GM18508 (cell line): ENCODE data around the gene SLC1A6.
"Not testable (repeated sequence)": the region's sequence is repeated elsewhere in the genome, so short reads cannot be mapped to it uniquely, and the experiment has no call there.

Source experiments
- ATAC-seq: cut with Tn5 transposase; IDR thresholded peaks from one replicate; pipeline ENCODE4 v1.9.1; 2021; ENCODE audit warnings: moderate number of reproducible peaks; ENCODE audit not compliant: insufficient read depth, unreplicated experiment

SLC1A6 gene

DNA sequence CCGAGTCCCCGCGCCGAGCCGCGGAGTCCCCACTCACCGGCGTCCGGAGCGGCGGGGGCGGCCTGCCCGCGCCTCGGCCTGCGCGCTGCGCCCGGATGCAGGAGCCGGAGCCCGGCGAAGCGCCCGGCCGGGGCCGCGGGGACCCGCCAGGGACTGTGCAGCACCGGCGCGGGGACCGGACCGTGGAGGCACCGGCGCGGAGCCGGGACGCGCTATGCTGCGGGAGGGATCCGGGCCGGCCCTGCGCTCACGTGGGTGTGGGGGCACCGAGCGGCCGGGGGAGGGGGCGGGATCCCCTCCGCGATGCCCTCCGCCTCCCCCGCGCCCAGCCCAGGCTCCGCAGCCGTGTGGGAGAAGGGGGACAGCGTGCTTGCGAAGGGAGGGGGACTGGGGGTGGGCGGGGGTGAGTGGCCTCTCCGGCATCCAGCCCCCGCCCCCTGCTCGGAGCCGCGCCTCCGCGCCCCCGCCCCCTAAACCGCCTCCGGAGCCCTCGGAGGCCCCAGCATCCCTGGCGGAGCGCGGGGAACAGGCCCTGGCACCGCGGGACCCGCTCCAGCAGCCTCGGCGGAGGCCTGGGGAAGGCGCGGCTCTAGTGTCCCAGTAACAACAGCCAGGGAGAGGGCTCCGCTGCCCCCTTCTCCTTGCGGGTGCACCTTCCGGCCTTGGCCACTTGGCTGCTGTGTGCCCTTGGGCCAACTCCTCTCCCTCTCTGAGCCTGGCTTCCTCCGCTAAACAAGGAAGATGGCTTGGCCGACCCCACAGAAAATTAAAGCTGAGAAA, at the start of gene SLC1A6:
Gene SLC1A6 (minus strand): TSS at position 389 of the 780 bp plus-strand sequence. CDS start 6,954 bp downstream, outside the sequence.
- no peak for ATAC-seq

DNA sequence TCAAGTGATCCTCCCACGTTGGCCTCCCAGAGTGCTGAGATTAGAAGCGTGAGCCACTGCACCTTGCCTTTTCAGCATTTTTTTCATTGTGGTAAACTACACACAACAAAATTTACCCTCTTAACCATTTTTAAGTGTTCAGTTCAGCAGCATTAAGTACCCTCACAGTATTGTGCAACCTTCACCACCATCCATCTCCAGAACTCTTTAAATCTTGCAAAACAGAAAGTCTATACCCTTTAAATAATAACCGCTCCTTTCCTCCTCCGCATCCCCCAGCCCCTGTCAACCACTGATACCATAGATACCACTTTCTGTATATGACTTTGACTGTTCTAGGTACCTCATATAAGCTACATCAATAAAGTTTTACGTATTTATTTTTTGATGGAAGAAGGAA, 48.8 kb upstream of the SLC1A6 start:
- no peak for ATAC-seq

DNA sequence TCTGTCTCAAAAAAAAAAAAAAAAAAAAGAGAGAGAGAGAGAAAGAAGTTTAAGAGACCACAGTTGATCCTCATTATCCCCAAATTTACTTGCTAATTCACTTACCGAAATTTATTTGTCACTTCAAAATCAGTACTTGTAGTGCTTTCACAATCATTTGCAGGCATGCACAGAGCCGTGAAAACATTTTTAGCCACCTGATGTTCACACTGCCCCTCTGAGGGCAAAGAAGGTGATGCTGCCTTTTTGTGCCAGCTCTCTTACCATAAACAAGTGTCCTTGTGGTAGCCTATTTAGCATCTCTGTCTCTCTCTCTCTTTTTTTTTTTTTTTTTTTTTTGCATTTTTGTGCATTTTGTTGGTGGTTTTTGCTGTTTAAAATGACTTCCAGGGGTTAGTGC, 45.6 kb upstream of the SLC1A6 start:
- no peak for ATAC-seq

DNA sequence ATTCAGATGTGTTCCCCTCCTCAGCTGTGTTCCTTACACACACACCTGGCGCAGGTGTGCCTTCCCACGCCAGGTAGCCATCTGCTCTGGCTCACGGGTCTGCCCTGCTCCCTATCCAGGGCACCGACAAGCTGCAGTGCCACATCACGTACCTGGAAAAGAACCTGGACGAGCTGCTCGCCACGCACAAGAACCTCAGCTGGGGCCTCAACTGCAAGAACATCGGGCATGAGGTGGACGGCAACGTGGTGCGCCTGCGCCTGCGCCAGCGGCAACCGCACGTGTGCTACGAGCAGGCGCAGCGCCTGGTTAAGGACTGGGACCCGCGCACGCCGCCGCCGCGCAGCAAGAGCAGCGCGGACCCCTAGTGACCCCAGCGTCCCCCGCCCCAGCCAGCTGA, 43.1 kb upstream of the SLC1A6 start:
- ATAC-seq, result no peak

DNA sequence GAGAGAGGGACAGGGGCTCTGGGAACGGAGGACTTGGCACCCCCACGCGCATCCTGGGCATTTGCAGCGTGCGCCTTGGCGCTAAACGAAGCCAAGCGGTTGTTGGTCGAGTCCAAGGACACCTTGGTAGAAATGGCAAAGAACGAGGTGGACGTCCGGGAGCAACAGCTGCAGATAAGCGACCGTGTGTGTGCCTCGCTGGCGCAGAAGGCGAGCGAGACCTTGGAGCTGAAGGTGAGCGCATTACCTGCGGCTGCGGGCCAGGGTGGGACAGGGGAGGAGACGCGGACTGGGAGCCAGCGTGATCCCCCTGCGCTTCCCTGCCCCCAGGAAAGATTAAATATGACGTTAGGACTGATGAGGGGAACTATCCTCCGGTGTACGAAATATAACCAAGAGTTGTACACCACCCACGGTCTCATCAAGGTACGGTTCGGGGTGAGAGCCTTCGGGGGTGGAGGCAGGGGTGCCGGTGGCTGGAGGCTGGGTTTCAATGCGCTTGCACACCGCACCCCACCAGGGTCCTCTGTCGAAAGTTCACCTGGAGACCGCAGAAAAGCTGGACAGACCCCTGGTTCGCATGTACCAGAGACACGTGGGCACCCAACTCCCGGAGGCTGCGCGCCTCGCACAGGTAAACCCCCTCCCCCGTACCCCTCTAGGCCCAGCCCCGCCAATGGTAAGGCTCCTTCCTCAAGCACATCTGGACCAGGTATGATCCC, 41.8 kb upstream of the SLC1A6 start:
- no peak for ATAC-seq

DNA sequence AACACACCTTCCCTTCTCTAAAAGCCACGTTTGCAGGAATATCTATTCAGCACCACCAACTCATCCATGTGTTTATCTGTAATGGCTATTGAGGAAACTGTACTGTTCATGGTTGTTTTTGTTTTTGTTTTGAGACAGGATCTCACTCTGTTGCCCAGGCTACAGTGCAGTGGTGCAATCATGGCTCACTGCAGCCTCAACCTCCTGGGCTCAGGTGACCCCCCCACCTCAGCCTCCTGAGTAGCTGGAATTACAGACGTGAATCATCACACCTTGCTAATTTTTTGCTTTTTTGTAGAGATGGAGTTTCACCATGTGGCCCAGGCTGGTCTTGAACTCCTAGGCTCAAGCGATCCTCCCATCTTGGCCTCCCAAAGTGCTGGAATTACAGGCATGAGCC, 39.2 kb upstream of the SLC1A6 start:
- not testable (repeated sequence) for ATAC-seq

DNA sequence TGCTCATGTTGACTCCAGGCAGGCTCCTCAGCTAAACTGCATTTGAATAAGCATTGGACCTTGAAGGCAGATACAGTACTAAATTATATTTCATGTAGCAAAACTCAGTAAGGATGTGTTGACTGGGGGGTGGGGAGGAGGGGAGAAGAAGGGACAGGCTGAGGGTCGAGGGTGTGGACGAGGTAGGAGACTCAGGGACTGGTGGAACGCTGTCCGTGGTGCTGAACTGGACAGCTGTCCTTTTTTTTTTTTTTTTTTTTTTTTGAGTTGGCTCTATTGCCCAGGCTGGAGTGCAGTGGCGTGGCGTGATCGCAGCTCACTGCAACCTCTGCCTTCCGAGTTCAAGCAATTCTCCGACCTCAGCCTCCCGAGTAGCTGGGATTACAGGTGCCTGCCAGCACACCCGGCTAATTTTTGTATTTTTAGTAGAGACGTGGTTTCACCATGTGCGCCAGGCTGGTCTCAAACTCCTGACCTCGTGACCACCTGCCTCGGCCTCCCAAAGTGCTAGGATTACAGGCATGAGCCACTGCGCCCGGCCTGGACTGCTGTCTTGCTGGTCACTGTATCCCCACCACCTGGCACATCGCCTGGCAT, 36.4 kb upstream of the SLC1A6 start:
- ATAC-seq, result no peak

DNA sequence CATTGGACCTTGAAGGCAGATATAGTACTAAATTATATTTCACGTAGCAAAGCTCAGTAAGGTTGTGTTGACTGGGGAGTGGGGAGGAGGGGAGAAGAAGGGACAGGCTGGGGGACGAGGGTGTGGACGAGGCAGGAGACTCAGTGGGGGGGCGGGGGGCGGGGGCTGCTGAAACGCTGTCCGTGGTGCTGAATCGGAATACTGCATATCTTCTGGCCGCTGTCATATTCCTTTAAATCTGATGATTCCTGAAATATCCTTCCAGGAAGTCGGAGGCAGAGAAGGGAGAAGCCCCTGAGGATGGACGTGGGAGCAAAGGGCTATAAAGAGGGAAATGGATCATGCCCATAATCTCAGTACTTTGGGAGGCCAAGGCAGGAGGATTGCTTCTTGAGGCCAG, 34.9 kb upstream of the SLC1A6 start:
- no peak for ATAC-seq

DNA sequence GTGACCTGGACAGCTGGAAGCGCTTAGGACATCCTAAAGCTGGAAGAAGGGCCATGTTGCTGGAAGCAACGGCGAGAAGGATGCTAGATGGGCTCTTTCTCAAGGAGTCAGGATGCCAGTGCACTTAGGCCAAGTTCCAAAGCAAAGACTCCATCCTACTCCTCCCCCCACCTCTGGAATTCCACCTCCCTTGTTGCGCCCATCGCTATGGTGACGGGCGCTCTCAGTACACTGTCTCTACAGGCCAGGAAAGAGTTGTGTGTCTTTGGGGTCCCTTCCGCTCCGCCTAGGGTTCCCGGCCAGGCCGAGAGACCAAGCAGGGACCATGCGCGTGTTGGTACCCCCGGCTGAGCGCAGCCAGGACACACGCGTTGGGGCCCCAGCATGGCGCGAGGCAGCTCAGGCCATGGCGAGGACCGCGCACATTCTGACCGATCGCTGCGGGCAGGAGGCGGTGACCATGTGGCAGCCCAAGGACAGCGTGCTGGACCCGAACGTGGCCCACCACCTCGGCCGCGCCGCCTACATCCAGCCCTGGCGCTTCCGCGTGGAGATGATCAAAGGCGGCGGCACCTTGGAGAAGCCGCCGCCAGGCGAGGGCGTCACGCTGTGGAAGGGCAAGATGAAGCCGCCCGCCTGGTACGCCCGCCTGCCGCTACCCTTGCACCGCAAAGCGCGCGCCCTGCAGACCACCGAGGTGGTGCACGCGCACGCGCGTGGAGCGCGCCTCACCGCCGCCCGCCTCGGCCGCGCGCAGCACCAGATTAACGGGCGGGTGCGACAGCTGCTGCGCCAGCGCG, 31.0 kb upstream of the SLC1A6 start:
- no peak for ATAC-seq

DNA sequence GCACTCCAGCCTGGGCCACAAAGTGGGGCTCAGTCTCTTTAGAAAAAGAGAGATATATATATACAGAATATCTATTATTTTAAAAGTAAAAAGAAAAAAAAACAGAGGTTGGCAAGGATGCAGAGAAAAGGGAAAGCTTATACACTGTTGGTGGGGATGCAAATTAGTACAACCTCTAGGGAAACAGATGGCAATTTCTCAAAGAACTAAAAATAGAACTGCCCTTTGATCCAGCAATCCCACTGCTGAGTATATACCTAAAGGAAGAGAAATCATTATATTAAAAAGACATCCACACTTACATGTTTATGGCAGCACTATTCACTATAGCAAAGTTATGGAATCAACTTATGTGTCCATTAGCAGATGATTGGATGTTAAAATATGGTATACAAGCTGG, 28.6 kb upstream of the SLC1A6 start:
- no peak for ATAC-seq

DNA sequence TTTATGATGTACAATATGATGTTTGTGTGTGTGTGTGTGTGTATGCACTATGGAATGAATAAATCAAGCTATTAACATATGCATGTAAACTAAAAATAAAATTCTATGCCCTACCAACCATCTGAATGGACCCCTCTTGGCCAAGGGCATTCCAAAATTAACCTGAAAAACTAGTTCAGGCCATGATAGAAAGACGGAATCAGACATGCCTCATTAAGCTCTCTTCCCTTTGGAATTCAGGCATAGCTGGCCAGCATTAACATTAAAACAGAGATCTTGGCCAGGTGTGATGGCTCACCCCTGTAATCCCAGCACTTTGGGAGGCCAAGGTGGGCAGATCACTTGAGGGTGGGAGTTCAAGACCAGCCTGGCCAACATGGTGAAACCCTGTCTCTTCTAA, 18.3 kb upstream of the SLC1A6 start:
- ATAC-seq, result no peak

DNA sequence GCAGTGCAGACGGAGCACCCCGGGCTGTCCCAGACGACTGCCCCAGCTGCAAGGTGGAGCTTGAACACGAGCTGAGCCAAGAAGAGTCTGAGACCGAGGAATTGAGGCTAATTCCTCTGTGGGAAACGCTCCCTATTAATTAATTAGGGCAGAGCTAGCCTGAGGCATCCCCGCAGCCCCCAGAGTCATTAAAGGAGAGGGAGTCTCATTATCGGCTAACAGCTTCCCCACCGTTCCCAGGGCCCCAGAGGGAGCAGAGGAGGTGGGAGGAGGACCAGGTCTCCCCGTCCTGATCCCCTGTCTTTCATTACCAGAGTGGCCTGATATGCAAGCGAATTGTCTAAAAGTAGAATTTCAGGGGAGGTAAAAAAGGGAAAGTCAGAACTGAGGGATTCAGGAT, 13.1 kb upstream of the SLC1A6 start:
- ATAC-seq, result no peak

DNA sequence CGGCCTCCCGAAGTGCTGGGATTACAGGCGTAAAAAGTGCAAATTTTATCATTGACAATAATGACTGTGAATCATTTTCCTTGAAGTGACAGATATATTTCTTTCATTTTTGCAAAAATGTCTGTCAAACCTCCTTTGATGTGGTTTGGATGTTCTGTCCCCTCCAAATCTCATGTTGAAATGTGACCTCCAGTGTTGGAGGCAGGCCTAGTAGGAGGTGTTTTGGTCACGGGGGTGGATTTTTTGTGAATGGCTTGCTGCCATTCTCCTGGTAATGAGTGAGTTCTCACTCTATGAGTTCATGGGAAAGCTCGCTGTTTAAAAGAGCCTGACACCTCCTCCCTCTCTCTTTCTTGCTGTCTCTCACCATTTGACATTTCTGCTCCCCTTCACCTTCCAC, 5.5 kb upstream of the SLC1A6 start:
- ATAC-seq, result no peak

DNA sequence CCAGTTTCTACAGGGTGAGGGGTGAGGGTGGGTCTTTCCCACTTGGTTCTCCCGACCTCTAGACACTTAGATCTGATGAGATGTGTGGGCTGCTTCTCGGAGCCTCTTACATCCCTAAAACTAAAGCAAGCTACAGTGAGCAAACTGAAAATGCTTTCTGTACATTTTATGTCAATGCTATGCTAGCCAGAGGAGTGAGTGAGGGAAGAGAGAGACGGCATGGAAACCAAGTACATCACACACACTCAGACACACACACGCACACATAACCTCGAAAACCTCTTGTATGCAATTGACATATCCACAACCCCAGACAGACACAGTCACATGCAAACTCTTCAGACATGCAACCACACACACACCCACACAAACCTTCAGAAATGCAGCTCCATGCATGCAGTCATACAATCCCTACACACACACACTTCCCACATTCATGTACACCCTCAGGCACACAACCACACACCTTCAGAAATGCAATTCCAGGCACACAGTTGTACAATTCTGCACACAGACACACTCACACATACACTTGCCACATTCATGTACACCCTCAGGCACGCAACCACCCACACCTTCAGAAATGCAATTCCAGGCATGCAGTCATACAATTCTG, 1.4 kb downstream of the SLC1A6 start:
- ATAC-seq, result no peak

DNA sequence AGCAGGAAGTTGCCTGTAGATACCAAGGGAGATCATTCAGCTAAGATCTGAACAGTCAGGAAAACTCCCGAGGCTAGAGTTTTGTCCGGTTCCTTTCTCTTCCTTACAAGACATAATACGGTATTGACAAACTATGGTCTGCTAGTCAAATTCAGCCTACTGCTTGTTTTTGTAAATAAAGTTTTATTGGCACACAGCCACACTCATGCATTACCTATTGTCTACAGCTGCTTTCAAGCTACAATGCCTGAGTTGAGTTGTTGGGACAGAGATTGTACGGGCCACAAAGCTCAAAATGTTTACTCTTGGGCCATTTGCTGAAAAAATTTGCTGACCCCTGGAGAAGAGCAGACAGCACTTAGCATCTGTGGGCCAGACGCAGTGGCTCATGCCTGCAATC, 2.5 kb downstream of the SLC1A6 start:
- ATAC-seq, result no peak

DNA sequence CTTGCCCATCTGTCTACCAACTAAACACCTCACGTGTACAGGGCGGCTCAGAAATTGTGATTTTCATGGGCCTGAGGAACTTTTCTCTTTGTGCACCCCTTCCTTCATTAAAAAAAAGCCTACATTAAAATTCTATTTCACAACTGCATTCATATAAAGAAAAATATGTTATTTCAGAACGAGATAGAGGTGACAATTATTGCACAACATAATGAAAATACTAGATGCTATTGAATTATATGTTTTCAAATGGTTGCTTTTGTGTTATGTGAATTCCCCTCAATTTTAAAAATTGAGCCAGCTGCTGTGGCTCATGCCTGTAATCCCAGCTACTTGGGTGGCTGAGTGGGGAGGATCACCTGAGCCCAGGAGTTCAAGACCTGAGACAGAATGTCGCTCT, 5.2 kb downstream of the SLC1A6 start:
- no peak for ATAC-seq

DNA sequence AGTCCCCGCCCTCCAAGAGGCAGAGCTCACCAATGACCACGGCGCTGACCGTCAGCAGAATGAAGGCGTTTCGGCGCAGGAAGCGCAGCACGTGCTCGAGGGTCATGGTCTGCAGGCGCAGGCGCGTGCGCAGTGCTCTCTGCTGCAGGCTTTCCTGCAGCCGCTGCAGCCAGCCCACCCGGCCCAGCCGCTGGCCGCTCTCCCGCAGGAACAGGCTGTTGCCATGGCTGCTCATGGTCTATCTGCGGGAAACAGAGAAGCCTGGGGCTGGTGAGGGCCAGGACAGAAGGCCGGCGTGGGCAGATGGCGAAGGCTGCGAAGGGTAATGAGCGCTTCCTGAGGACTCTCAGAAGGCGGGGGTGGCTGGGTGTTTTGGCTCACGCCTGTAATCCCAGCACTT, 7.0 kb downstream of the SLC1A6 start:
- no peak for ATAC-seq

DNA sequence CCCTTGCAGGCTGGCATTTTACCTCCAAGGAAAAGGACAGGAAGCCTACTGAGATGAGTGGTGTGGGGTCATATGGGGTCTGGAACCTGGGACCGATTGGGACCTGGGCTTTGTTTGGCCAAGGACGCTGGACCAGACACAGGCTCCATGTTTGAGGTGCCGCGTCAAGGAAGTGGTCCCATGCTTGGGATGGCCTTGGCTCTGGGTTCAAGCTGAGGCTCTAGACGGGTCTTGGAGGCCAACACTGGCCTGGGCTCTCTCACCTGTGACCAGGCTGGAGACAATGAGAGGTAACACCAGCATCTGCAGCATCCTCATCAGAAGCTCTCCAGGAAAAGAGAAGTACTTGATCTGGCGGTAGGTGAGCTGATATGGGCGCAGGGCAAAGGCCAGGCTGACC, 8.2 kb downstream of the SLC1A6 start:
- no peak for ATAC-seq

DNA sequence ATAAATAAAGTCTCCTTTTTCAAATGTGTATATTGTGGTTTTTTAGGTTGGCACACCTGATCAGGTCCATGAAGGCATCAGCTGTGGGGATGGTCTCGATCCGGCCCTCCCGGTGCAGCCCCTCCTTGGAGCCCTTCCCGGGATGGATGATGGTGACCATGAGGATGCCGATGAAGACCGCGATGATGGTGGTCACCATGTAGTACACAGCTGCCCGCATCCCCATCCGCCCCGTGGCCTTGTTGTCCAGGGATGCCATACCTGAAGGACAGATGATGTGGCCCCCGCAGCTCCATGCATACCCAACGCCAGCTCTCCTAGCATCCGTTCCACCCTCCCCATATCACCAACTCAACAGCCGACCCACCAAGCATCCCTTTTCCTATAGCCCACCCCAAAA, 11.4 kb downstream of the SLC1A6 start:
- no peak for ATAC-seq

DNA sequence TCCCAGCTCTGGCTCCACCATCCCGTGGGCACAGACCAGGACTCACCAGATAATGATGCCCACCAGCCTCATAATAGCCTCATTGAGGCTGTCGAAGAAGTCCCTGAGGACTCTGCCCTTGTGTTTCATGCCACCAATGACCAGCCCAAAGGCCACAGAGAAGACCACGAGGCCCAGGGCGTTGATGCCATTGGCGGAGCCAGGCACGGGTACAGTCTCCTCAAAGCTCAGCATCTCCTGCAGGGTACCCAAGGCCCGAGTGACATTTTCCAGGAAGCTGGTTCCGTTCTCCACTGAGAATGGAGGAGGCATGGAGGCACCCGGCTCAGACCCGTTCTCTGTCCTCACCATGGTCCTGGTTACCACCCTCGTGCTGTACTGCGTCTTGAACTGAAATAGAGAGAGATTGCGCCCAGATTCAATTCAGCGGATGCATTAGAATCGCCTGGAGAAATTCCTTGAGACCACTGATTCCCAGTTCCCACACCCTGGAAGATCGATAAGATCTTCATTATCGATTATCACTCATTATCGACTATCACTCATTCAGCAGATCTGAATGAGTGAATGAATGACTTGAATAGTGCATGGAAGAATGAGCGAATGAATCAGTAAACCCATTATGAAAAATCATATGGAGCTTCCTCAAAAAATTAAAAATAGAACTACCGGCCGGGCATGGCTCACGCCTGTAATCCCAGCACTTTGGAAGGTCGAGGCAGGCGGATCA, 17.5 kb downstream of the SLC1A6 start:
- ATAC-seq, result no peak
